GM18909 (cell line): ENCODE results near the gene GLB1L3.

Source experiments
- ATAC-seq: cut with Tn5 transposase; IDR thresholded peaks from one replicate; pipeline ENCODE4 v1.9.1; 2021; ENCODE audit warnings: mild to moderate bottlenecking; ENCODE audit not compliant: unreplicated experiment, poor library complexity

The GLB1L3 gene

GRCh38 chr11:134275534-134276395 is at the start of gene GLB1L3:
Gene GLB1L3, plus strand, starts transcription at chr11:134276379. Its CDS starts 362 bp downstream, at chr11:134276741.
- ATAC-seq, result peak; percentile 73

GRCh38 chr11:134226806-134227325 is 49.3 kb upstream of the GLB1L3 start:
- ATAC-seq, result no peak

- peak; percentile 51 for ATAC-seq
These were observed 47.6 kb upstream of the GLB1L3 start for GRCh38 chr11:134228625-134229024.

- no peak for ATAC-seq
These were observed 46.9 kb upstream of the GLB1L3 start for GRCh38 chr11:134229126-134229790.

- ATAC-seq, result no peak
These were observed 45.8 kb upstream of the GLB1L3 start for GRCh38 chr11:134230339-134230738.

- ATAC-seq, result no peak
These were observed 44.1 kb upstream of the GLB1L3 start for GRCh38 chr11:134231958-134232659.

GRCh38 chr11:134233729-134234179 is 42.4 kb upstream of the GLB1L3 start:
- no peak for ATAC-seq

- no peak for ATAC-seq
These were observed 40.8 kb upstream of the GLB1L3 start for GRCh38 chr11:134235399-134235798.

- ATAC-seq, result no peak
These were observed 39.2 kb upstream of the GLB1L3 start for GRCh38 chr11:134236834-134237556.

GRCh38 chr11:134237557-134237922 is 38.6 kb upstream of the GLB1L3 start:
- ATAC-seq, result no peak

GRCh38 chr11:134238956-134239355 is 37.2 kb upstream of the GLB1L3 start:
- no peak for ATAC-seq

GRCh38 chr11:134240592-134240991 is 35.6 kb upstream of the GLB1L3 start:
- no peak for ATAC-seq

GRCh38 chr11:134242376-134242775 is 33.8 kb upstream of the GLB1L3 start:
- no peak for ATAC-seq

GRCh38 chr11:134243913-134244312 is 32.3 kb upstream of the GLB1L3 start:
- no peak for ATAC-seq

GRCh38 chr11:134244593-134244992 is 31.6 kb upstream of the GLB1L3 start:
- ATAC-seq, result peak; percentile 83

- no peak for ATAC-seq
These were observed 30.7 kb upstream of the GLB1L3 start for GRCh38 chr11:134245434-134245833.

- no peak for ATAC-seq
These were observed 30.1 kb upstream of the GLB1L3 start for GRCh38 chr11:134246100-134246499.

GRCh38 chr11:134246678-134247077 is 29.5 kb upstream of the GLB1L3 start:
- ATAC-seq, result no peak

GRCh38 chr11:134248910-134249480 is 27.2 kb upstream of the GLB1L3 start:
- no peak for ATAC-seq

GRCh38 chr11:134250246-134250645 is 25.9 kb upstream of the GLB1L3 start:
- no peak for ATAC-seq
